ENCODE data around the gene TOR4A.
"Not testable (repeated sequence)": the region's sequence is repeated elsewhere in the genome, so short reads cannot be mapped to it uniquely, and the experiment has no call there.

The TOR4A gene

DNA sequence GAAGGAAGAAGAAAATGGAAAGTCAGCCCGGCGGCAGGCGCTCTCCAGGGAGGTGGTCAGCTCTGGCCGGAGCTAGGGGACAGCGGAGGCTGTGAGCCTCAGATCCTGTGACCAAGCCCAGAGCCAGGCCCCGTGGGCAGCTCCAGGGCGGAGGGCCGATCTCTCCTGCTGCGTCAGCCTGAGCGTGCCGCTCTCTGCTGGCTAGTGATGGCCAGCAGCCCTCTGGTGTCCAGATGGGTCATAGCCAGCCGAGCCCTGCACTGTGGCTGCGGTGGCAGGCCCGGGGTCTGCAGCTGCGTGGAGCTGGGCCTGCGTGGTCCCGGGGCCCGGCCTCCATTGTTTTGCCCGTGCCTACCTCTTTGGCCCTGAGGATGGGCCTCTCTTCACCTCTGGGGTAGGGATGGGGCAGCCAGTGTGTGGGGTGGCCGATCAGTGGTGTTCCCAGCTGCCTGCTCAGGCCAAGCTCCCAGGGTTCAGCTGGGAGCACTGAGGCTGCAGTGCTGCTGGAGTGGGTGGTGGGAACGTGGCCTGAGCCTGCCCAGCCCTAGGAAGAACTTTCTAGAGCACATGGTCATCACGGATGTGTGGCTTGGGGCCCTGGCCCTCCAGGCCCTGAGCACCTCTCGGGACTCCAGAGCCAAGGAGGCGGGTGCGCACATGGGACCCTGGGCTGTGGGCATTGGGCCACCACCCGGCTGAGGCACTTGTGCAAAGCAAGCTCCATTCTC lies 41.6 kb downstream of the TOR4A start:
- peak; percentile 95 for DNase-seq (ENCODE audit: low spot score)

DNA sequence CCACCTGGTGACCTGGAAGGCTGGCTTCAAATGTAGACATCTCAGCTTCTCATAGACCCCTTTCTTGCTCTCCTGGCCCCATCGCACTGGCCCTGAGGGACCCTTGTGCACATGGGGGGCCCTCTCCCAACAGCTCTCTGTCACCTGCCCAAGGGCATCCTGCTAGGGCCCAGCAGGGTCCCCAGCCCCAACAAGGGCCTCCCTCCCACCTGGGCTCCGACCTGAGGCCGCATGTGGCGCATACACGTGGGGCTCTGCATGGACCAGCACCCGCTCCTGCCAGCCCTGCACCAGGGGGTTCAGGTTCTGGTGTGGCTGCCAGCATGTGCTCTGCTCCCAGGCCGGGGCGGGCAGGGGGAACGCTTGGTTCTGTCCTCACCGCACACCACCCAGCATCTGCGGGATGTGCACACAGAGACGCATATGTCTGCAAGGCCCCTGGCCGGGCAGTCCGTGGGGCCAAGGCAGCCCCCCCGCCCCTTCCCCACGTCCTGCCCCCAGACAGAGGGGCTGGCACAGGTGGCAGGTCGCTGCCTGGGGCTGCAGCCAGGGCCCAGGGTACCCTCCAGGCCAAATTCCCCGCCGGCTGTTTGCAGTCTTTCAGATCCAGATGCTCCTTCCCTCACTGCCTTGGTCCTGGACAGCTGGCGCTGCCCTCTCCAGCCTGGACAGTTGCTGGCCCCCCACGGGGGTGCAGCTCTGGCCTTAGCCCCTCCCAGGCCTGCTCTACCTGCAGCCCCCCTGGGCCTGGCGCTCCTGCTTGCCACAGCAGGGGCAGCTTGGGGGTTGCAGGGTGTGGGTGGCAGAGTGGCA lies 42.4 kb downstream of the TOR4A start:
- DNase-seq (ENCODE audit: low spot score) = no peak

DNA sequence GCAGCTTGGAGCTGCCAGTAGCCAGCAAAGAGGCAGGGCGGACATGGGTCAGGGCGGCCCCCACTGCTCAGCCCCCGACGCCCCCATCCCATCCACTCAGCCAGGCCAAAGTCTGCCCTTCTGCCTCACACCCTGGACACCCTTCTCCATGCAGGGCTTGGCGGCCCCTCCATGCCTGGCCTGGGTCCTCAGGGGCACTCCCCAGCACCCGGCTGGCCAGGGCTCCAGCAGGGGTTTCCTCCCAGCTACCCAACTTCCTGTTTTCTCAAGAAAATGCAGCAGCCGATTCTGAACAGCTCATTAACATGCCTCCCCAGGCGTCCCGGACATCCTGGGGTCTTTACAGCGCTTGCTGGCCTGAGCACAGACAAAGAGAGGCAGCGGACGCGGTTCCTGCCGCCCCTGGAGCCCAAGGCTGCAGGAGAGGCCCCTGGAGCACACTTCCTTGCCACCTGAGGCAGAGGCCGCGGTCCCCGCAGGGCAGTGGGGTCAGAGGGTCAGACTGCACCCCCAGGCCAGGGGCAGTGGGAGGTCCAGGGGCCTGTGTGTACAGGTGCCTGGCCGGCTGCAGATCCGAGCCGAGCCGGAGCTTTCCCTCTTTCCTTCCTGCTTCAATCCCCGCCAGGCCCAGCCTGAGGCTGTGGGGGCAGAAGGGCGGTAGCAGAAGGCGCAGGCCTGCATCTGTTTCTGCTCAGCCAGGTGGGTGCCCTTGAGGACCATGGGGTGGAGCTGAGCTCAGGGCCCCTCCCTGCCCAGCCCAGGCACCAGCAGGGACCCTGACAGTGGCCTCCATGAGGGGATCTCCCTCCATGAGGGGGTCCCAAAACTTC lies 43.2 kb downstream of the TOR4A start:
- DNase-seq (ENCODE audit: low spot score) = no peak

DNA sequence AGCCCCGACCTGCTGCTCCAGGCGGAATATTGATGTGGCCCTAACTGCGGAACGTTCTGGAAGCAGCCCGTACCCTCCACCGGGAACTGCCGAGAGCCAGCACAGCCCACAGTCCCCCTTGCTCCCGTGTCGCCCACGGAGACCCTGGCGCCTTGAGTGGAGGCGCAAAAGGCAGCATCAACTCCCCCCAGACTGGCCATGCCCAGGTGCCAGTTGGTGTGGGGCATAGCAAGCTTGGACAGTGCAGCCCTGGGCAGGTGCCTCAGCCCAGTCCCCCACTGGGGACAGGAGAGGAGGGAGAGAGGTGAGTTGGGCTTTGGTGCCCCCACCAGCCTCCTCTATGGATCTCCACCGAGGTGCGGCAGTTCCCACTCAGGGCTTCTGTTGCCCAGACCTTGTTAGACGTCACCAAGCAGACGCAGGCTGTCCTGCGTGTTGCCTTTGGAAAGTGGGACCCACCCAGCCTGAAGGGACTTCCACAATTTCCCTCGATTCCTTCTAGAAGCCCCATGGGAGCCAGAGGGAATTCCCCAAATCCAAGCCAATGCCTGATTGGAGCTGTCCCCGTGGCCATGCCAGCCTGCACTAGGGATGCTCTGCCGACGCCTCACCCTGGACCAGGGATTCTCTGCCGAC lies 44.3 kb downstream of the TOR4A start:
- DNase-seq (ENCODE audit: low spot score) = no peak

DNA sequence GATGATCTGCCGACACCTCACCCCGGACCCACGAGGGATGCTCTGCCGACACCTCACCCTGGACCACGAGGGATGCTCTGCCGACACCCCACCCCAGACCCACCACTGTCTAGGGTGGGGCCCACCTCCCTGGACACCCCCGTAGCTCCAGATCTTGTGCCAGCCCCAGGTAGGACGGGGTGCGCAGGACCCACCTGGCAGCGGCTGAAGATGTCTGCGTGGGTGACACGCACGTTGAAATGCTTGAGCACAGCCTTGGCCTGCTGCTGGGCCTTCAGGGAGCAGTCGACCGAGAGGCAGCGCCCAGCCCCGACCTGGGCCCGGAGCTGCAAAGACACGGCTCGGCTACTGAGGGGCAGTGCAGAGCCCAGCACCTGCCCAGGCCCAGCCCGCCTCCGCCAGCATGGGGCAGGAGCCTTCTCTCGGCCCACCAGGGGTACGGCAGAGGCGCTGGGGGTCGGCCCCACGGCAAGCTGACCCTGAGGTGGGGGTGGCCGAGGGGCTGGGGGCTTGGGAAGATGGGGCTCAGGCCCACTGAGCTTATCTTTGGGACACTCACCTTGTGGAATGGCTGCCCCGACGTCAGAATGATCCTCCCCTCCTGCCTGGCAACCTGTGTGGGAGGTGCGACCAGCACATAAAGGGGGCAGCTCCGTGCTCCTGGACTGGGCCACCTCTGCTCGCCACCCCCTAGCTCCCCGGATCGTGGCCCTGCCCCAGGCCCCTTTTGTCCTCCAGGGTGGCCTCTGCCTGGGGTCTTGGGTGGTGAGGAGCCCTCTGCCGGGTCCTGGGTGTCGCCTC lies 46.2 kb downstream of the TOR4A start:
- DNase-seq (ENCODE audit: low spot score) = no peak

DNA sequence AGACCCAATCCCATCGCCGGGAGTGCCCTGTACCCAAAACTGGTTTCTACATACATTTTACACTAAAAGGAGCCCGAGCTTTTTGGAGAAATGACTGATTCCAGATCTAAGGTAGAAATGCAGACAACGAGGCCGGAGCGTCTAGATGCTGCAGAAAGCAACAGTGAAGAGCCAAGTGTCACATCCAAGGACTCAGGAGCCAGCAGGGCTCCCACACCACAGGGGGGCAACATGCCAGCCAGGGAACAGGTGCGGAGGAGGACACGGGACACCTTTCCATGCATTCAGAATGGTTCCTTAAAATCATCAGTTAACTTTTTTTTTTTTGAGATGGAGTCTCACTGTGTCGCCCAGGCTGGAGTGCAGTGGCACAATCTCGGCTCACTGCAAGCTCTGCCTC lies 47.6 kb downstream of the TOR4A start:
- DNase-seq (ENCODE audit: low spot score) = no peak

GRCh38 chr9:137325799-137326198 lies 48.3 kb downstream of the TOR4A start:
- DNase-seq (ENCODE audit: low spot score) = no peak

DNA sequence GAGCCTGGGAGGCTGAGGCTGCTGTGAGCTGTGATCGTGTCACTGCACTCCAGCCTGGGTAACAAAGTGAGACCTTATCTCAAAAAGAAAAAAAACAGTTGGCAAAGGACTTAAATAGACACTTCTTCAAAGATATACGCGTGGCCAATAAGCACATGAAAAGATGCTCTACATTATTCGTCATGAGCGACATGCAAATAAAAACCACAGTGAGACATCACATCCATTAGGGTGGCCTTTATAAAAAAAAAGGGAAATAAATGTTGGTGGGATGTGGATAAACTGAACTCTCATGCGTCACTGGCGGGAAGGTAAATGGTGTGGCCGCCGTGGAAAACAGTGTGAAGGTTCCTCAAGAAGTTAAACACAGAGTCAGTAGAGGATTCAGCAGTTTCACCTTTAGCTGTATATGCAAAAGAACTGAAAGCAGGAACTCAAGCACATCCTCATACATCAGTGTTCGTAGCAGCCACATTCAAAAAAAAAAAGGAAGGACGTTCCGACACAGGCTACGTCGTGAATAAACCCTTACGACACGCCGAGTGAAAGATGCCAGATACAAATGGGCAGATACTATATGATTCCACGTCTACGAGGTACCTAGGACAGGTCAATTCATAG lies 49.0 kb downstream of the TOR4A start:
- no peak for DNase-seq (ENCODE audit: low spot score)

DNA sequence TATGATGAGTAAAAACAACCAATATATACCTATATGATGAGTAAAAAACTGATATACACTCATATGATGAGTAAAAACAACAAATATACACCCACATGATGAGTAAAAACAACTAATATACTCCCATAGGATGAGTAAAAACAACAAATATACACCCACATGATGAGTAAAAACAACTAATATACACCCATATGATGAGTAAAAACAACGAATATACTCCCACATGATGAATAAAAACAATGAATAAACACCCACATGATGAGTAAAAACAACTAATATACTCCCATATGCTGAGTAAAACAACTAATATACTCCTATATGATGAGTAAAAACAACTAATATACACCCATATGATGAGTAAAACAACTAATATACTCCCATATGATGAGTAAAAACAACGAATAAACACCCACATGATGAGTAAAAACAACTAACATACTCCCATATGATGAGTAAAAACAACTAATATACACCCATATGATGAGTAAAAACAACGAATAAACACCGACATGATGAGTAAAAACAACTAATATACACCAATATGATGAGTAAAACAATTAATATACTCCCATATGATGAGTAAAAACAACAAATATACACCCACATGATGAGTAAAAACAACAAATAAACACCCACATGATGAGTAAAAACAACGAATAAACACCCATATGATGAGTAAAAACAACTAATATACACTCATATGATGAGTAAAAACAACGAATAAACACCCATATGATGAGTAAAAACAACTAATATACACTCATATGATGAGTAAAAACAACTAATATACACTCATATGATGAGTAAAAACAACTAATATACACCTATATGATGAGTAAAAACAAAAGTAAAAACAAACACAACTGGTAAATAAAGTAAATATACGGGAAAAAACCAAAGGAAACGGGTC lies 50.4 kb downstream of the TOR4A start:
- DNase-seq (ENCODE audit: low spot score) = not testable (repeated sequence)

DNA sequence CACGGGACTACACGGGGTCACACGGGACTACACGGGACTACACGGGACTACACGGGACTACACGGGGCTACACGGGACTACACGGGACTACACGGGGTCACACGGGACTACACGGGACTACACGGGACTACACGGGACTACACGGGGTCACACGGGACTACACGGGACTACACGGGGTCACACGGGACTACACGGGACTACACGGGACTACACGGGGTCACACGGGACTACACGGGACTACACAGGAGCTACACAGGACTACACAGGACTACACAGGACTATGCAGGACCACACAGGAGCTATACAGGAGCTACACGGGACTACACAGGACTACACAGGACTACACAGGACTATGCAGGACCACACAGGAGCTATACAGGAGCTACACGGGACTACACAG lies 52.1 kb downstream of the TOR4A start:
- not testable (repeated sequence) for DNase-seq (ENCODE audit: low spot score)

- DNase-seq (ENCODE audit: low spot score) = no peak
Measured at GRCh38 chr9:137330689-137331088, 53.2 kb downstream of the TOR4A start.

DNA sequence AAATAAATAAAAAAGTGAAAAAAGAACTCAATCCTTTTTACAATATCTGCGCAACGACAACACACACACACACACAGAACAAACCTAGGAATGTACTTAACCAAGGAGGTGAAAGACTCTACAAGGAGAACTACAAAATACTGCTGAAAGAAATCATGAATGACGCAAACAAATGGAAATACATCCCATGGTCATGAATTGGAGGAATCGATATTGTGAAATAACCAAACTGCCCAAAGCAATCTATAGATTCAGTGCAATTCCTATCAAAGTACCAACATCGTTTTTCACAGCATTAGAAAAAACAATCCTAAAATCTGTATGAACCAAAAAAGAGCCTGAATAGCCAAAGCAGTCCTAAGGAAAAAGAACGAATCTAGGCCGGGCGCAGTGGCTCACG lies 54.4 kb downstream of the TOR4A start:
- DNase-seq (ENCODE audit: low spot score) = no peak
